Upper lobe of left lung (tissue), 6 donors: ENCODE results near the gene SWAP70. TPM values are rescaled to one million over a fixed set of nuclear protein-coding genes. Genes with fewer than 3 reads are reported as not detected.

Source experiments
- ATAC-seq, 2 donors: fragments of 200-7000 bp; cut with Tn5 transposase; one replicate each; pipeline ENCODE4 v1.9.1; 2022; ENCODE audit warnings: mild to moderate bottlenecking in 2 of 2, moderate library complexity in 2 of 2; ENCODE audit not compliant: low FRiP score in 2 of 2
- DNase-seq, 2 donors: peaks; one replicate each; pipeline ENCODE4 v3.0.0-alpha.2; 2019 to 2020
- H3K27ac ChIP-seq, 4 donors: fragments of 200-600 bp; sonication (generic); one replicate each; pipeline ENCODE4 v1.5.1; 2016 to 2019
- H3K27me3 ChIP-seq, 4 donors: fragments of 200-600 bp; sonication (generic); one replicate each; pipeline ENCODE4 v1.5.1; 2017 to 2019
- H3K36me3 ChIP-seq, 4 donors: fragments of 200-600 bp; sonication (generic); one replicate each; pipeline ENCODE4 v1.5.1; 2016 to 2019
- H3K4me1 ChIP-seq, 4 donors: fragments of 200-600 bp; sonication (generic); one replicate each; pipeline ENCODE4 v1.5.1; 2018 to 2019
- H3K4me3 ChIP-seq, 4 donors: fragments of 200-600 bp; sonication (generic); one replicate each; pipeline ENCODE4 v1.5.1; 2017 to 2019; ENCODE audit warnings: mild to moderate bottlenecking in 2 of 4, moderate library complexity in 1 of 4
- H3K9me3 ChIP-seq, 4 donors: fragments of 200-600 bp; sonication (generic); one replicate each; pipeline ENCODE4 v1.5.1; 2018 to 2019
- EP300 ChIP-seq, 4 donors: sonication (generic); formaldehyde crosslinking; IDR thresholded peaks; one replicate each; pipeline ENCODE4 v1.5.1; 2017; ENCODE audit warnings: antibody characterized with exemption in 4 of 4, control low read depth in 2 of 4
- POLR2A ChIP-seq, 4 donors: fragments of 450-650 bp; IDR thresholded peaks; one replicate each; pipeline ENCODE4 v1.5.1; 2016 to 2017; ENCODE audit warnings: antibody characterized with exemption in 4 of 4, mild to moderate bottlenecking in 2 of 4
- POLR2AphosphoS5 ChIP-seq, 2 donors: sonication (generic); formaldehyde crosslinking; IDR thresholded peaks; one replicate each; pipeline ENCODE4 v1.5.1; 2017; ENCODE audit warnings: antibody characterized with exemption in 2 of 2
- WGBS, 2 donors: methylation state at CpG; one replicate each; pipeline ENCODE4 v1.1.5; 2017 to 2018; 5-methylcytosine and 5-hydroxymethylcytosine counted together
- total RNA-seq, 6 donors: library from RNA; depleted of rRNA in 4 of 6; stranded (reverse); fragments of >200 nt in 4 of 6; gene quantifications; one replicate each; pipeline versions ENCODE4 v1.1.0 to v1.2.1, GENCODE V29; 2016 to 2021
- TF ChIP-seq, protein P1 (sequence below), 6 experiments: fragments of 450-650 bp in 4 of 6; fragments of 200-600 bp in 2 of 6; sonication (generic) in 2 of 6; IDR thresholded peaks; one replicate each; pipeline ENCODE4 v1.5.1; 2016 to 2019; ENCODE audit warnings: antibody characterized with exemption in 6 of 6
- donor health status: DM: no; HTN: no; CAD: no; lungs with moderate emphysema.
- donor health status: DM: no; HTN: yes; CAD: no; lungs with severe emphysema.

Gene SWAP70
- total RNA-seq, 6 donors from 2014 or later: 31.4 to 80.4 (median 50.2) TPM

DNA sequence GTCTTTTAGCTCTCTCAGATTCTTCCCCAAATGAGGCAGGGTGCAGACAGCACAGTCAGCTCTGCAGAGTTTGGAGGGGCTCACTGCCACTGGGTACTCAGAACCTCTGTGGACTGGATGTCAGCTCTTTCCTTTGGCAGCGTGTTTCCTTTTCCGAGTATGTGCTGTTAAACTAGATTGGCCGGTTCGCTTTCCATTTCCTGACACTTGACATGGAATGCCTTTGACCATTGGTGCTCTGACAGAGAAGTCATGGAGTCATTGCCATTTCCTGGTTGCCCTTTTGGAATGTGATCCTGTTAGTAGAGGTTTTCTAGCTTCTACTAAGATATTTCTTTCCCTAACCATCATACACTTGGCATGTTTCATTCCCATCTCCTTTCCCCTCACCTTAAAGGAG, 86.7 kb downstream of the SWAP70 start:
- no peaks in the 10 kb centered on the region for H3K27me3 ChIP-seq
- 53 to 65% methylated on average over 4 of the region's 4 CpGs for WGBS, 2 donors
- no peak for ATAC-seq
- no peak for TF ChIP-seq POLR2A (IDR thresholded peaks at IDR 0.05)
- no peak for TF ChIP-seq EP300 (IDR thresholded peaks at IDR 0.05)
- TF ChIP-seq, protein P1, sequence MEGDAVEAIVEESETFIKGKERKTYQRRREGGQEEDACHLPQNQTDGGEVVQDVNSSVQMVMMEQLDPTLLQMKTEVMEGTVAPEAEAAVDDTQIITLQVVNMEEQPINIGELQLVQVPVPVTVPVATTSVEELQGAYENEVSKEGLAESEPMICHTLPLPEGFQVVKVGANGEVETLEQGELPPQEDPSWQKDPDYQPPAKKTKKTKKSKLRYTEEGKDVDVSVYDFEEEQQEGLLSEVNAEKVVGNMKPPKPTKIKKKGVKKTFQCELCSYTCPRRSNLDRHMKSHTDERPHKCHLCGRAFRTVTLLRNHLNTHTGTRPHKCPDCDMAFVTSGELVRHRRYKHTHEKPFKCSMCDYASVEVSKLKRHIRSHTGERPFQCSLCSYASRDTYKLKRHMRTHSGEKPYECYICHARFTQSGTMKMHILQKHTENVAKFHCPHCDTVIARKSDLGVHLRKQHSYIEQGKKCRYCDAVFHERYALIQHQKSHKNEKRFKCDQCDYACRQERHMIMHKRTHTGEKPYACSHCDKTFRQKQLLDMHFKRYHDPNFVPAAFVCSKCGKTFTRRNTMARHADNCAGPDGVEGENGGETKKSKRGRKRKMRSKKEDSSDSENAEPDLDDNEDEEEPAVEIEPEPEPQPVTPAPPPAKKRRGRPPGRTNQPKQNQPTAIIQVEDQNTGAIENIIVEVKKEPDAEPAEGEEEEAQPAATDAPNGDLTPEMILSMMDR (IDR thresholded peaks at IDR 0.05): no peak
- TF ChIP-seq POLR2AphosphoS5 (IDR thresholded peaks at IDR 0.05): no peak
- no peak for DNase-seq
- H3K9me3 ChIP-seq: no peaks in the 10 kb centered on the region
- peaks cover 0 to 47% (median 20%) of the 10 kb centered on the region in 4 donors for H3K36me3 ChIP-seq
- H3K4me3 ChIP-seq: no peak overlapping the region
- peaks cover 9 to 28% (median 19%) of the 10 kb centered on the region in 4 donors for H3K4me1 ChIP-seq
- H3K27ac ChIP-seq: peak overlapping the region in 1 of 4 donors; percentile 1

DNA sequence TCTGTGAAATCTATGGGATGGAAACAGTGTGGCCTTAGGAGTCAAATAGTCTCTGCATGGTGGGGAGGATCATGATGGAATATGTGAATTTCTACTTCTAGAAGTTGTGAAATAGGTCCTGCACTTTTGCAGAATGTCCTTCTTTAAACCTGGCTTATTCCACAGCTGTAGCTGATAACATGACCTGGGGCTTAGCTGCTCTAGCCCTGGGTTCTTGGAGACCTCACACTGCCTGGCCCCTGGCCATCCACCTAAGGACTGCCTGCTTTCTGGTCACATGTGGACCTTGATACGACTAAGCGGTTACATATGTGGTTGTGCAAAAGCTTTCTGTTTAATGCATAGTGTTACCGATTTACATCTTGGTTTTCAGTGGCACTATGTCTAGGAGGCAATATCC, 88.2 kb downstream of the SWAP70 start:
- H3K36me3 ChIP-seq: peaks cover 0 to 40% (median 16%) of the 10 kb centered on the region in 4 donors
- H3K4me1 ChIP-seq: peaks cover 6 to 28% (median 20%) of the 10 kb centered on the region in 4 donors
- no peaks in the 10 kb centered on the region for H3K27me3 ChIP-seq
- H3K4me3 ChIP-seq: no peak overlapping the region
- ATAC-seq: no peak
- WGBS, 2 donors: 78 to 93% methylated on average over 3 of the region's 3 CpGs
- no peaks in the 10 kb centered on the region for H3K9me3 ChIP-seq
- no peak for TF ChIP-seq EP300 (IDR thresholded peaks at IDR 0.05)
- TF ChIP-seq, protein P1 (IDR thresholded peaks at IDR 0.05): no peak
- TF ChIP-seq POLR2AphosphoS5 (IDR thresholded peaks at IDR 0.05): no peak
- TF ChIP-seq POLR2A (IDR thresholded peaks at IDR 0.05): no peak
- no peak for DNase-seq
- no peak overlapping the region for H3K27ac ChIP-seq

DNA sequence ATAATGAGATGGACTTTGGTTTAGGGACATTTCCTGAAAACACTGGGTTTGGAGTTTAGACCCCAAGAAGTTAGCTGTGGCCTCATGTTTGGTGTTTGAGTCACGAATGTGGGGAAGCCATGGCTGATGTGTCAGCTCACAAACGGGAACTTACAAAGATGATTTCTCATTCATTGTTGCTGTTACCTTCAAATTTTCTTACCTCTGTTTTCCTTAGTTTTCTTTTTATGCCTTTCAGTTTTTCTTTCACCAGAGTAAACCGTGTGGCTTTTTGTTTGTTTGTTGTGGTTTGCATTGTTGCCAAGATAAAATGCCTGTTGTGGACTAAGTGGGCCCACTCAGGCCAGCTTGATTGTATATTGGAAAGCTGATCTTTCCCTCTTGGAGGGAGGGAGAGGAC, 89.1 kb downstream of the SWAP70 start:
- no peaks in the 10 kb centered on the region for H3K27me3 ChIP-seq
- no peaks in the 10 kb centered on the region for H3K9me3 ChIP-seq
- peaks cover 0 to 40% (median 16%) of the 10 kb centered on the region in 4 donors for H3K36me3 ChIP-seq
- DNase-seq (no peak), ATAC-seq (no peak)
- peaks cover 5 to 30% (median 16%) of the 10 kb centered on the region in 4 donors for H3K4me1 ChIP-seq
- 57 to 65% methylated on average over 3 of the region's 3 CpGs for WGBS, 2 donors
- no peak overlapping the region for H3K27ac ChIP-seq
- TF ChIP-seq, protein P1 (IDR thresholded peaks at IDR 0.05): no peak
- no peak for TF ChIP-seq POLR2AphosphoS5 (IDR thresholded peaks at IDR 0.05)
- TF ChIP-seq POLR2A (IDR thresholded peaks at IDR 0.05): no peak
- TF ChIP-seq EP300 (IDR thresholded peaks at IDR 0.05): no peak
- no peak overlapping the region for H3K4me3 ChIP-seq

DNA sequence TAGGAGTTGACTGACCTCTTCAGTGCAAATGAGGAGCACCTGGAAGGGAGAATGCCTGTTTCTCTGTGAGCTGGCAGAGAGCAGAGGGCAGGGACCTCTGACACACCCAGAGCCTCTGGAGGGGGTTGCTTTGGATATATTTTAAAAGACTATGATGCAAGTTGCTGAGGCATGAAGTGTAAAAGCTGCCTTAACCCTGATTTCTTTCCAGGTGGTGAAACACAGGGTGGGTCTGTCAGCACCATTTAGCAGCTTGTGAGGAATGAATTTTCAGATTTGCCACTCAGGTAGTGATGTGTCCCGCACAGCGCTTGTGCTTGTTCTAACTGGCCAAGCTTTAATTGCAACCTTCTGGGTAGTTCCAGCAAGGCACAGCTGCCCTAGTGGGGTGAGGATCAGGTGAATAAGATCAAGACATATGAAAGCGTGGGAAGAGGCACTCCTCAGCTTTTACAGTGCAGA, 90.2 kb downstream of the SWAP70 start:
- Histone ChIP-seq H3K27ac (no peak overlapping the region), H3K4me3 (no peak overlapping the region), H3K36me3 (peaks cover 0 to 32% (median 13%) of the 10 kb centered on the region in 4 donors), H3K27me3 (no peaks in the 10 kb centered on the region), H3K4me1 (peaks cover 3 to 27% (median 14%) of the 10 kb centered on the region in 4 donors), H3K9me3 (no peaks in the 10 kb centered on the region)
- TF ChIP-seq POLR2A (IDR thresholded peaks at IDR 0.05): no peak
- TF ChIP-seq, protein P1 (IDR thresholded peaks at IDR 0.05): no peak
- TF ChIP-seq POLR2AphosphoS5 (IDR thresholded peaks at IDR 0.05): no peak
- TF ChIP-seq EP300 (IDR thresholded peaks at IDR 0.05): no peak
- ATAC-seq (no peak), DNase-seq (no peak)
- 92 to 94% methylated on average over 3 of the region's 3 CpGs for WGBS, 2 donors
